OCI-M1 (cell line): ENCODE data around the gene TAF4.

Experiments used
- DNase-seq: peaks from one replicate; lab custom pipeline; 2025; lab: John Stamatoyannopoulos, UW

TAF4 gene

DNA sequence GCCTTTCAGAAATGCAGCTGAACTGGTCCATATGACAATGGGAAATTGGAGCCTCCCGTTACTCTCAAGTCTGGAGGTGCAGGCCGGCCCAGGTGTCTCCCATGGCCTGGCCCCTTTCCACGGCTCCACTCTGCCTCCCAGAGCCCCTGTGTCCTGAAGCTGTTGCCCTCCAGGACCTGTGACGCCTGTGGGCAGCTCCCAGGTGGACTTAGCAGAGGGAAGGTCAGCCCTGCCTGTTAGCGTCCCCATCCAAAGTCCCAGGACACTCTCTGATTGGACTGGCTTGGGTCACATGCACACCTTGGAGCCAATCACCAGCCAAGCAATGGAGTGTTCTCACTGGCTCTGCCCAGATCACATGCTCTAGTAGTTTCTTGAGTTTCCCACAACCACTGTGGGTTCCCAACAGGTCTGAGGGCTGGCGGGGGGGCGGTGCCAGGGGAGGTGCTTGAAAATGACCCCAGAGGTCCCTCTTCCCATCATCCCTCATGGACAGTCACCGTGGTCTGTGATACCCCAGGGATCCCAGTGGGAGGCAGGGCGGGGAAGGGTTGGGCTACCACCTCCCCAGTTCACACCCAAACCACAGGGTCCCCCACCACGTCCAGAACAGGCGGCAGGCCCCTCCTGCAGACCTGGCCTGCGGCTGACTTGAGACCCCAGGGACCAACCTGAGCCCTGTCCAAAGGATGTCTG, 135.6 kb downstream of the TAF4 start:
- DNase-seq: no peak

DNA sequence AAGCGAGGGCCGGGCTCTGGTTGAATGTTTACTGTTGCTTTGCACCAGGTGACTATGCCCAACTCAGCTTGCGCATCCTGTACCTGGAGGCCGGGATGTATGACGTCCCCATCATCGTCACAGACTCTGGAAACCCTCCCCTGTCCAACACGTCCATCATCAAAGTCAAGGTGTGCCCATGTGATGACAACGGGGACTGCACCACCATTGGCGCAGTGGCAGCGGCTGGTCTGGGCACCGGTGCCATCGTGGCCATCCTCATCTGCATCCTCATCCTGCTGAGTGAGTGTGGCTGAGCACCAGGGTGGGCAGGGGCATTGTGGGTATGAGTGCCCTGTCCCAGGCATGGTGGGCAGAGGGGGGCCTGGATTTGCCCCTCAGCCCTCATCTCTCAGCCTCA, 136.1 kb downstream of the TAF4 start:
- DNase-seq: no peak

DNA sequence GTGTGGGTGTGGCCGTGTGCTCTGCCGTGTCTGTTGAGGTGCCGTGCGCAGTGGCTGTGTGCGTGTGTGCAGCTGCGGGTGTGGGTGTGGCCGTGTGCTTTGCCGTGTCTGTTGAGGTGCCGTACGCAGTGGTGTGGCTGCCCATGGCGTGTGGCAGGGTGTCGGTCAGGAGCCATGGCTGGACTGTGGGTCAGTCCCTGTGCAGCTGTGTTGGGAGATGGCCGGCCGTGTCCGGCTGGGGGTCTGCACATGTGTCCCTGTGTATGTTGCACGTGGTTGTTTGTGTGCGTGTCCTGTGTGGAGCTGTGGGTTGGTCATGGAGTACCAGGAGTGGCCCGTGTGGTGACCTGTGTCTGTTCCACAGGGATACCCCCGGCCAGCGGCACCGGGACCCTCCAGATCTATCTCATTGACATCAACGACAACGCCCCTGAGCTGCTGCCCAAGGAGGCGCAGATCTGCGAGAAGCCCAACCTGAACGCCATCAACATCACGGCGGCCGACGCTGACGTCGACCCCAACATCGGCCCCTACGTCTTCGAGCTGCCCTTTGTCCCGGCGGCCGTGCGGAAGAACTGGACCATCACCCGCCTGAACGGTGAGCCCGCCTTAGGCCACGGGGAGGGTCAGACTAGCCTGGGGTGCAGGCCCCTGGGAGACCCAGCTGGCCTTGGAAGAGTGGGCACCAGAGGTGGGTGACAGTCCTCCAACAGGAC, 137.7 kb downstream of the TAF4 start:
- DNase-seq: no peak

DNA sequence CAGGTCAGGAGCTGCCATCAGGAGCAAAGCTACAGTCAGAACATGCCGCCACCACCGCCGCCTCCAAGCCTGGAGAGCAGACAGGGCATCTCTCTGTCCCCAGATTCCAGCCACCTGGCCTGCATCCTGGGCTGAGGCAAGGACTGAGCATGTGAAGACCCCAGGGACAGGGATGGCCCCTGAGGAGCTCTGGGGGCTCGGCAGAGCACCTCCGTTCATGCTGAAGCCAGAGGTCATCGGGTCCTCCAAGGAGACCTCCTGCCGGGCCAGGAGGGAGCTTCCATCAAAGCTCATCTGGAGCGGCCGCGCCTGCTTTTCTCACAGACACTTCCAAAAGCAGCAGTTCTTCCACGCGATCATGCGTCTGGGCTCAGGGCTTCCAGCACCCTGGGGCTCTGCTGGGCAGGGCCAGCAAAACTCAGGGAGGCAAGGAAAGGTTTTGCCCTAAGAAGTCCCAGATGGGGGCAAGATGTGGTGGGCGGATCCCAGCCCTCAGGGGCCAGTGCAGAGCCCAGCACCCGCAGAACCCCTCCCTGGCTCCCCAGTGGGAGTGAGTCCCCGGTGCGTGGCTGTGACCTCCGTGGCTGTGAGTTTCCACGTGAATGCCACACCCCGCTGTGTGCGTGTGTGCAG, 138.4 kb downstream of the TAF4 start:
- DNase-seq: no peak

DNA sequence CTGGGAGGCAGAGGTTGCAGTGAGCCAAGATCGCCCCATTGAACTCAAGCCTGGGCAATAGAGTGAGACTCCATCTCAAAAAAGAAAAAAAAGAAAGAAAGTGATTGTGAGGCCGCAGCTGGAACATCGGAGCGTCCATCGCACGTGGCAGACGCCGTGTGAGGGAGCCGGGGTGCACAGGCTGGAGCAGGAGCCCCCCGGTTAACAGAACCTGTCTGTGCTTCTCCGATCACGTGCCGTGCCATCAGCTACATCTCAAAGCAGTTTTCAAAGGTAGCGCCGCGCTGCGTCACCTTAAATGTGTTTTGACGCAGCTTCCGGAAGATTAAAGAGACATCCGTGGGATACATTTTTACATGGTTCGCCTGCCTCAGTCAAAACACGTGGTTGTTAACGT, 138.9 kb downstream of the TAF4 start:
- no peak for DNase-seq

DNA sequence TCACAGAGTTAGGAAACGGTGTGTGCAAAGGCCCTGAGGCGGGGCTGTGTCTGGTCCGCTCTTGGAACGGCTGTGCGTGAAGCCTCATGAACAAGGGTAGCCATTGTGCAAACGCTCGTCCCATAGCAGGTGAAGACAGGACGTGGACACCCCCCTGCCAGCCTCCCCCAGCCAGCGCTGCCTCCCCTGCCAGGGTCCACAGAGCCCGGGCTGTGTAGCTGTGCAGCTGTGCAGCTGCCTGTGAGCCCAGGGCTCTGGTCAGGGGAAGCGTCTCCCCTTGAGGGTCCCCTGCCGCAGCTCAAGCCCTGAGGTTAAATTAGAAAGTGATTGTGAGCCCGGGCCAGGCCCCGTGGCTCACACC, 139.4 kb downstream of the TAF4 start:
- DNase-seq: no peak

DNA sequence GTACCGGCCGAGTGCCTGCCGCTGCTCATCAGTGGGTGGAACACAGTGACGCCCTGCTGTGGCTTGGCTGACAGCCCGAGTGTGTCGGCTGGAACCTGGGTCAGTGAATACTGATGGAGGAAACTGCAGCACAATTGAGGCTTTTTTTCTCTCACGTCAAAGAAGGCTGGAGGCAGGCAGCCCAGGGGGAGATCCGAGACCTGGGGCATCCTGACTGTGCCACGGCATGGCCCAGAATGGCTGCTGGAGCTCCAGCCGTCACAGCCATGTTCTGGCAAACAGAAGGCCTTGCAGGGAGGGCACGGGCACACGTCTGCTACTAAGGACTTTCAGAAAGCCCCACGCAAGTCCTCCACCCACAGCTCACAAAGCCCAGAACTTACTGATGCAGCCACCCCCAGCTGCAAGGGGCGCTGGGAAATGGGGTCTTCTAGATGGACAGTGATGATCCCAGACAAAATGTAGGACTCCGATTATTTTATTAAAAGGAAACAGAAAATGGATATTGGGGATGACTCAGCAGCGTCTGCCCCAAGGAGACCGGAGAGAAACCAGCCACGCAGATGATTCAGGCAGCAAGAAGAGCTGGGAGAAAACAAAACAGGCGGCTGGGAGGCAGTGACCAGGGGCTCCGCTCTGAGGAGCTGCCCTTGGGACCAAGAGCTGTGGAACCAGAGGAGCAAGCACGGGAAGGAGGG, 140.0 kb downstream of the TAF4 start:
- DNase-seq: no peak

DNA sequence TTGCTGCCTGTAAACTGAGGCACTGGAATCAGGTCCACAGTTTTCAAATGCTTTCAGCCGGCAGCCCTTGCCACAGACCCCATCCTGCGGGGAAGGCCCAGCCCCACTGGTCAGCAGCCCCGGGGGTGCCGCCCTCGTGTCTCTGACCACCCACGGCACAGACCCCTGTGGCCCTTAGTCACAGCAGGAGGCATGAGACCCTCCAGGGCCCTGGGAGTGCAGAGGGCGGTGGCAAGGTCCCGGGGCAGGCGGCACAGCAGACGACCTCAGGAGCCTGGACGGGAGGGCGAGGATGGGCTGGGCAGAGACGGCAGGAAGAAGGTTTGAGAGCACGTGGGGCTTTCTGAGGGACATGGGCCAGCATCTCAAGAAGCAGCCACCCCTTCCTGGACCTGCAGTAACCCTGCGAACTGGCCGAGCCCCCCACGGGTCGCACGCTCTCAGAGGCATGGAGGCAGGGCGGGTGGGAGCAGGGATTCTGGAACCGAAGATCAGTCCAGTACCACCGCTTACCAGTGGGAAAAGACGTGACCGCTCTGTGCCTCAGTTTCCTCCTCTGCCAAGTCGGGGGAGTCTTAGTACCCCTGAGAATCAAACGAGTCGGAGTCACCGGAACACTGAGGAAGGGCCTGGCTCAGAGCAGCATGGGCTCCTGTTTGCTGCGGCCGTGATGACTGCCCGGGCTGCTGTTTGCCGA, 140.7 kb downstream of the TAF4 start:
- DNase-seq: no peak
